HepG2 (cell line): ENCODE results near the gene HBG1. TPM values are rescaled to one million over a fixed set of nuclear protein-coding genes. Genes with fewer than 3 reads are reported as not detected.

ENCODE experiments used
- ATAC-seq: fragments of 200-7000 bp; cut with Tn5 transposase; 3 replicates; pipeline ENCODE4 v1.9.1; 2020; ENCODE audit warnings: mild to moderate bottlenecking, moderate library complexity
- BruUV-seq: library from RNA; stranded (reverse); fragments of 400-500 nt; replicated peaks from 2 replicates; lab custom pipeline; 2021; lab: Mats Ljungman, UMichigan
- CTCF ChIA-PET: fragments of 300-600 bp; formaldehyde crosslinking; extraction: SDS; loops from one replicate; lab custom pipeline; 2021; ENCODE audit warnings: low total read pairs, inconsistent platforms, low intra/inter-chr PET ratio; lab: Yijun Ruan, JAX
- POLR2A ChIA-PET: fragments of 350-600 bp; sonication (Branson Sonifier 250); formaldehyde crosslinking; loops from one replicate; lab custom pipeline; 2020; ENCODE audit warnings: antibody characterized with exemption, inconsistent platforms; lab: Yijun Ruan, JAX
- DNase-seq: peaks from one replicate; pipeline ENCODE4 v3.0.0-alpha.2; 2015; ENCODE audit warnings: low spot score
- FAIRE-seq: peaks from 3 replicates; lab custom pipeline; 2011; peaks lifted over from hg19 to GRCh38; lab: Jason Lieb, UNC
- H2AFZ ChIP-seq: one replicate; pipeline ENCODE4 v1.6.1; 2011; ENCODE audit warnings: low read length, inconsistent platforms
- H3K27ac ChIP-seq: fragments of 300-600 bp; 3 replicates; pipeline ENCODE4 v1.8.0; 2011; ENCODE audit warnings: mixed run types, mild to moderate bottlenecking, mixed read lengths, low read length, inconsistent platforms; ENCODE audit not compliant: insufficient read depth; ENCODE audit errors: extremely low read length
- H3K27me3 ChIP-seq, 2 experiments: fragments of 200-600 bp in 1 of 2; 2 replicates in 1 of 2; 3 replicates in 1 of 2; pipeline versions ENCODE4 v1.6.0 to v1.8.0; 2011; ENCODE audit warnings: low read length in 2 of 2, mild to moderate bottlenecking in 2 of 2, moderate library complexity in 2 of 2, inconsistent platforms in 1 of 2; ENCODE audit not compliant: insufficient read depth in 2 of 2, control insufficient read depth in 1 of 2
- H3K36me3 ChIP-seq, 2 experiments: fragments of 200-600 bp in 1 of 2; replicated peaks in 1 of 2; 2 replicates in 1 of 2; 3 replicates in 1 of 2; pipeline versions ENCODE4 v1.5.1 to v1.8.0; 2011; ENCODE audit warnings: low read length in 2 of 2, inconsistent platforms in 1 of 2; ENCODE audit not compliant: insufficient read depth in 2 of 2, control insufficient read depth in 1 of 2
- H3K4me1 ChIP-seq: 2 replicates; pipeline ENCODE4 v1.5.1; 2012; ENCODE audit warnings: low read length, inconsistent platforms; ENCODE audit not compliant: insufficient read depth
- H3K4me2 ChIP-seq: 2 replicates; pipeline ENCODE4 v1.6.0; 2011; ENCODE audit warnings: low read depth, low read length, inconsistent platforms
- H3K4me3 ChIP-seq, 3 experiments: fragments of 200-600 bp in 1 of 3; sonication (generic), shearing (Covaris generic) in 1 of 3; replicated peaks in 1 of 3; 2 replicates each; pipeline ENCODE4 v1.5.1; 2011 to 2016; ENCODE audit warnings: low read length in 3 of 3, inconsistent platforms in 2 of 3, low read depth in 2 of 3, mild to moderate bottlenecking in 2 of 3, control low read depth in 1 of 3, mixed read lengths in 1 of 3; ENCODE audit not compliant: insufficient read depth in 1 of 3
- H3K79me2 ChIP-seq: one replicate; pipeline ENCODE4 v1.6.1; 2011; ENCODE audit warnings: low read length, inconsistent platforms; ENCODE audit not compliant: insufficient read depth
- H3K9ac ChIP-seq: 2 replicates; pipeline ENCODE4 v1.6.0; 2011; ENCODE audit warnings: mild to moderate bottlenecking, low read depth, low read length, inconsistent platforms; ENCODE audit not compliant: insufficient read depth
- H3K9me3 ChIP-seq: 2 replicates; pipeline ENCODE4 v1.5.1; 2012; ENCODE audit warnings: mild to moderate bottlenecking, low read length
- H4K20me1 ChIP-seq: 2 replicates; pipeline ENCODE4 v1.6.0; 2011; ENCODE audit warnings: inconsistent platforms, mild to moderate bottlenecking, low read length, moderate library complexity; ENCODE audit not compliant: insufficient read depth
- NR3C1 ChIP-seq: sonication (generic); formaldehyde crosslinking; IDR thresholded peaks from 2 replicates; pipeline ENCODE4 v1.4.0; 2020; ENCODE audit warnings: missing genetic modification reagents
- SP140L ChIP-seq: sonication (generic); formaldehyde crosslinking; IDR thresholded peaks from 2 replicates; pipeline ENCODE4 v1.4.0; 2020; ENCODE audit warnings: missing genetic modification reagents, borderline replicate concordance
- ZBTB4 ChIP-seq: sonication (generic); formaldehyde crosslinking; IDR thresholded peaks from 2 replicates; pipeline ENCODE4 v1.4.0; 2020; ENCODE audit warnings: missing genetic modification reagents, mild to moderate bottlenecking, borderline replicate concordance
- ZNF7 ChIP-seq: IDR thresholded peaks from 2 replicates; pipeline ENCODE4 v1.6.1; 2016; ENCODE audit warnings: missing biosample characterization, missing genetic modification reagents
- WGBS: methylation state at CpG from one replicate; pipeline ENCODE4 v1.1.6; 2017; ENCODE audit warnings: low lambda C conversion rate; 5-methylcytosine and 5-hydroxymethylcytosine counted together
- in situ Hi-C: cut with HindIII; loops from 2 replicates; pipeline ENCODE4 v1.10.0; 2017; ENCODE audit warnings: low pct_unique_long_range_greater_than_20kb; ENCODE audit not compliant: extremely low pct_ligation_motif_present
- intact Hi-C: fragments of 100-400 bp; cut with micrococcal nuclease; formaldehyde crosslinking; loops from one replicate; pipeline ENCODE4 v1.10.0; 2022; ENCODE audit not compliant: unreplicated experiment
- polyA plus RNA-seq, 8 experiments: library from polyadenylated mRNA; depleted of rRNA in 3 of 8; stranded (reverse) in 7 of 8; unstranded in 1 of 8; fragments of >200 nt; fragmentation: Illumina TruSeq in 4 of 8; extraction: Trizol in 4 of 8; gene quantifications; 2 replicates each; pipeline versions ENCODE4 v1.2.1 to v1.2.3, GENCODE V29; 2011 to 2016; ENCODE audit warnings: low read depth in 4 of 8, missing spikeins in 1 of 8, mixed read lengths in 1 of 8; ENCODE audit not compliant: insufficient read depth in 1 of 8
- total RNA-seq, 5 experiments: library from RNA; depleted of rRNA; stranded (reverse); fragments of >200 nt; fragmentation: Illumina TruSeq; extraction: Trizol; gene quantifications; 2 replicates each; pipeline ENCODE4 v1.2.3, GENCODE V29; 2016; ENCODE audit warnings: low read depth in 1 of 5
- TF ChIP-seq, protein P1 (sequence below): sonication (generic); formaldehyde crosslinking; IDR thresholded peaks from 2 replicates; pipeline ENCODE4 v1.9.0; 2021; ENCODE audit warnings: missing genetic modification reagents, borderline replicate concordance
- TF ChIP-seq, protein P2 (sequence below): sonication (generic); formaldehyde crosslinking; IDR thresholded peaks from 2 replicates; pipeline ENCODE4 v1.9.0; 2022; ENCODE audit warnings: missing genetic modification reagents, mild to moderate bottlenecking, borderline replicate concordance
- TF ChIP-seq, protein P3 (sequence below): sonication (generic); formaldehyde crosslinking; conservative IDR thresholded peaks from 2 replicates; pipeline ENCODE4 v1.4.0; 2020; ENCODE audit warnings: mild to moderate bottlenecking, missing genetic modification reagents, moderate library complexity

HBG1 gene
- total and polyA plus RNA-seq, 2 of the 13 experiments (the other 11 are each of a cell fraction or from before 2014, with no cell fraction given): not detected

GRCh38 chr11:5242208-5242607, 7.4 kb downstream of the HBG1 start:
- H3K4me2 ChIP-seq: no peak overlapping the region
- TF ChIP-seq, protein P1, sequence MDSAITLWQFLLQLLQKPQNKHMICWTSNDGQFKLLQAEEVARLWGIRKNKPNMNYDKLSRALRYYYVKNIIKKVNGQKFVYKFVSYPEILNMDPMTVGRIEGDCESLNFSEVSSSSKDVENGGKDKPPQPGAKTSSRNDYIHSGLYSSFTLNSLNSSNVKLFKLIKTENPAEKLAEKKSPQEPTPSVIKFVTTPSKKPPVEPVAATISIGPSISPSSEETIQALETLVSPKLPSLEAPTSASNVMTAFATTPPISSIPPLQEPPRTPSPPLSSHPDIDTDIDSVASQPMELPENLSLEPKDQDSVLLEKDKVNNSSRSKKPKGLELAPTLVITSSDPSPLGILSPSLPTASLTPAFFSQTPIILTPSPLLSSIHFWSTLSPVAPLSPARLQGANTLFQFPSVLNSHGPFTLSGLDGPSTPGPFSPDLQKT (CRISPR knock-in tag): no peak
- TF ChIP-seq NR3C1 (no peak), SP140L (CRISPR knock-in tag) (no peak), ZBTB4 (CRISPR knock-in tag) (no peak), ZNF7 (CRISPR knock-in tag) (no peak)
- TF ChIP-seq, protein P2, sequence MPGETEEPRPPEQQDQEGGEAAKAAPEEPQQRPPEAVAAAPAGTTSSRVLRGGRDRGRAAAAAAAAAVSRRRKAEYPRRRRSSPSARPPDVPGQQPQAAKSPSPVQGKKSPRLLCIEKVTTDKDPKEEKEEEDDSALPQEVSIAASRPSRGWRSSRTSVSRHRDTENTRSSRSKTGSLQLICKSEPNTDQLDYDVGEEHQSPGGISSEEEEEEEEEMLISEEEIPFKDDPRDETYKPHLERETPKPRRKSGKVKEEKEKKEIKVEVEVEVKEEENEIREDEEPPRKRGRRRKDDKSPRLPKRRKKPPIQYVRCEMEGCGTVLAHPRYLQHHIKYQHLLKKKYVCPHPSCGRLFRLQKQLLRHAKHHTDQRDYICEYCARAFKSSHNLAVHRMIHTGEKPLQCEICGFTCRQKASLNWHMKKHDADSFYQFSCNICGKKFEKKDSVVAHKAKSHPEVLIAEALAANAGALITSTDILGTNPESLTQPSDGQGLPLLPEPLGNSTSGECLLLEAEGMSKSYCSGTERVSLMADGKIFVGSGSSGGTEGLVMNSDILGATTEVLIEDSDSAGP (CRISPR knock-in tag): no peak
- TF ChIP-seq, protein P3, sequence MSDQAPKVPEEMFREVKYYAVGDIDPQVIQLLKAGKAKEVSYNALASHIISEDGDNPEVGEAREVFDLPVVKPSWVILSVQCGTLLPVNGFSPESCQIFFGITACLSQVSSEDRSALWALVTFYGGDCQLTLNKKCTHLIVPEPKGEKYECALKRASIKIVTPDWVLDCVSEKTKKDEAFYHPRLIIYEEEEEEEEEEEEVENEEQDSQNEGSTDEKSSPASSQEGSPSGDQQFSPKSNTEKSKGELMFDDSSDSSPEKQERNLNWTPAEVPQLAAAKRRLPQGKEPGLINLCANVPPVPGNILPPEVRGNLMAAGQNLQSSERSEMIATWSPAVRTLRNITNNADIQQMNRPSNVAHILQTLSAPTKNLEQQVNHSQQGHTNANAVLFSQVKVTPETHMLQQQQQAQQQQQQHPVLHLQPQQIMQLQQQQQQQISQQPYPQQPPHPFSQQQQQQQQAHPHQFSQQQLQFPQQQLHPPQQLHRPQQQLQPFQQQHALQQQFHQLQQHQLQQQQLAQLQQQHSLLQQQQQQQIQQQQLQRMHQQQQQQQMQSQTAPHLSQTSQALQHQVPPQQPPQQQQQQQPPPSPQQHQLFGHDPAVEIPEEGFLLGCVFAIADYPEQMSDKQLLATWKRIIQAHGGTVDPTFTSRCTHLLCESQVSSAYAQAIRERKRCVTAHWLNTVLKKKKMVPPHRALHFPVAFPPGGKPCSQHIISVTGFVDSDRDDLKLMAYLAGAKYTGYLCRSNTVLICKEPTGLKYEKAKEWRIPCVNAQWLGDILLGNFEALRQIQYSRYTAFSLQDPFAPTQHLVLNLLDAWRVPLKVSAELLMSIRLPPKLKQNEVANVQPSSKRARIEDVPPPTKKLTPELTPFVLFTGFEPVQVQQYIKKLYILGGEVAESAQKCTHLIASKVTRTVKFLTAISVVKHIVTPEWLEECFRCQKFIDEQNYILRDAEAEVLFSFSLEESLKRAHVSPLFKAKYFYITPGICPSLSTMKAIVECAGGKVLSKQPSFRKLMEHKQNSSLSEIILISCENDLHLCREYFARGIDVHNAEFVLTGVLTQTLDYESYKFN (CRISPR knock-in tag): no peak
- TF ChIP-seq, all 625 proteins: peak for 0
- no peaks in the 10 kb centered on the region for H3K36me3 ChIP-seq
- no peaks in the 10 kb centered on the region for H3K9me3 ChIP-seq
- H2AFZ ChIP-seq: no peak overlapping the region
- H3K4me3 ChIP-seq: no peak overlapping the region
- BruUV-seq: no TSS peak
- intact Hi-C loops: no loop called here
- H3K27ac ChIP-seq: no peak overlapping the region
- peaks cover 0 to 5% of the 10 kb centered on the region in 2 experiments; a peak in 1 of 5 replicates for H3K27me3 ChIP-seq
- ATAC-seq (no peak), FAIRE-seq (no peak), DNase-seq (no peak)
- ChIA-PET CTCF (no interaction called here), POLR2A (no interaction called here)
- no peaks in the 10 kb centered on the region for H3K79me2 ChIP-seq
- in situ Hi-C loops: no loop called here
- H4K20me1 ChIP-seq: no peaks in the 10 kb centered on the region
- no peaks in the 10 kb centered on the region for H3K4me1 ChIP-seq
- WGBS: 0% methylated on average over 2 of the region's 2 CpGs
- no peak overlapping the region for H3K9ac ChIP-seq
